ENCODE results near the gene PDE3B. TPM values are rescaled to one million over a fixed set of nuclear protein-coding genes. Genes with fewer than 3 reads are reported as not detected.

Gene PDE3B
- total RNA-seq, 8 experiments from 2014 or later = 3.3 to 52.9 (median 13.1) TPM

DNA sequence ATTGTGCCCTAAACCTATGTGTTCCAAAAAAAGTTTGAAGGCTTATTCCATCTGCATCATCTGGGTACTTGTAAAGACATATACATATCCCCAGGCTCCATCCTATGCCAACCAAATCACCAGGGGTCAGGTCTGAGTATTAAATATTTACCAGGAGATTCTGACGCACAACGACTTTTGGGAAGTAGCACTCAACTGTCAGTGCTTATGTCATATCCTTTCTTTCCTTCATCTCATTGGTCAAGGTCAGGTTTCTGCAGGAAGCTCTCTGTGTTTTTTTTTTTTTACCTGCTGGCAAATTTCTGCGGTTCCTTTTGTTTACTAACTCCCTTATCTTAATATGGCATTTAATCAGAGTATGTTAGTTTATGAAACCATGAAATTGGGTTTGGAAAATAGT, 270.9 kb downstream of the PDE3B start:
- in situ Hi-C loops (cut with MboI; ENCODE audit: low pct_unique_long_range_greater_than_20kb in 2 of 9, low sequenced_read_pairs in 9 of 9, unreplicated experiment in 9 of 9) = loop anchor here in 3 of 9 experiments (10.0 to 25.0 kb wide), 3 partner anchors 148 to 173 kb away; partner anchors contain the start of gene CALCB (in 2 of the 3)
- Histone ChIP-seq H3K4me3 (no peak overlapping the region), H3K4me1 (replicated peaks in 1 of 2) (no peaks in the 10 kb centered on the region), H3K27ac (no peak overlapping the region)
- 67 to 100% (median 88%) methylated on average over 1 to 3 of the region's 3 CpGs; no CpG with 5 or more reads in 2 of the 10 experiments for WGBS, 10 experiments
- no peak for ATAC-seq (replicated peaks in 6 of 8)

DNA sequence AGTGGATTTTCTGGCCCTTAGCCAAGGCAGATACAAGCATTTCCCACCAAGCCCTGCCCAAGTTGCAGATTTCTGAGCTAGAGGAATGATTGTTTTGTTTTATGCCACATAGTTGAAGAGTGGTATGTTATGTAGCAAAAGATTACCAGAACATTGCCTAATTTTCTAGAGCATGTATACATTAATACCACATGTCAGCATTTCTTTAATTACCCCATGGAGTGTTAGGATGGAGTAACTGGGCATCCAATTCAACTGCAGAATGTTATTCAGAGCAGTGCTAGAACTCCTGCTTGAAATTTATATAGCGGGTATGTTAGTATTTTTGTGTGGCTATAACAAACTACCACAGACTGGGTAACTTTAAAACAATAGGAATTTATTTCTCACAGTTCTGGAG, 272.8 kb downstream of the PDE3B start:
- no peak for ATAC-seq (replicated peaks in 6 of 8)
- Histone ChIP-seq H3K27ac (no peak overlapping the region), H3K4me1 (replicated peaks in 1 of 2) (no peaks in the 10 kb centered on the region), H3K4me3 (no peak overlapping the region)
- 0 to 100% (median 90%) methylated on average over 1 of the region's 1 CpG; no CpG with 5 or more reads in 3 of the 10 experiments for WGBS, 10 experiments
- in situ Hi-C loops (cut with MboI; ENCODE audit: low pct_unique_long_range_greater_than_20kb in 2 of 9, low sequenced_read_pairs in 9 of 9, unreplicated experiment in 9 of 9) = loop anchor here in 3 of 9 experiments (10.0 to 25.0 kb wide), 3 partner anchors 146 to 171 kb away; partner anchors contain the start of gene CALCB (in 2 of the 3)

Other genes starting within 250 kb of the PDE3B start
- gene COPB1, start 144.0 kb upstream of the PDE3B start, total RNA-seq = 100 to 1,000 TPM in 6 of 8 experiments, 10 to 100 TPM in 2; 88.7 to 175 (median 131) TPM
- 100 to 1,000 TPM; 127 to 307 (median 166) TPM for gene PSMA1, start 123.4 kb upstream of the PDE3B start, total RNA-seq
- 10 to 100 TPM in 6 of 8 experiments, 1 to 10 TPM in 2; 5.4 to 46.6 (median 16.4) TPM for gene CYP2R1, start 248.4 kb downstream of the PDE3B start, total RNA-seq

Data from motor neuron (in vitro differentiated cells).